Measurements from ENCODE around the gene SRC.

- TF ChIP-seq GATA3 (IDR thresholded peaks at IDR 0.05; ENCODE audit: low read depth, low read length) (no peak), GATA2 (IDR thresholded peaks at IDR 0.05; ENCODE audit: low read depth, low read length) (no peak)
Measured at GRCh38 chr20:37334450-37334849, 11.5 kb upstream of the SRC start.

Measured in SH-SY5Y (cell line).